ENCODE results near the gene SIRT4.

The SIRT4 gene

DNA sequence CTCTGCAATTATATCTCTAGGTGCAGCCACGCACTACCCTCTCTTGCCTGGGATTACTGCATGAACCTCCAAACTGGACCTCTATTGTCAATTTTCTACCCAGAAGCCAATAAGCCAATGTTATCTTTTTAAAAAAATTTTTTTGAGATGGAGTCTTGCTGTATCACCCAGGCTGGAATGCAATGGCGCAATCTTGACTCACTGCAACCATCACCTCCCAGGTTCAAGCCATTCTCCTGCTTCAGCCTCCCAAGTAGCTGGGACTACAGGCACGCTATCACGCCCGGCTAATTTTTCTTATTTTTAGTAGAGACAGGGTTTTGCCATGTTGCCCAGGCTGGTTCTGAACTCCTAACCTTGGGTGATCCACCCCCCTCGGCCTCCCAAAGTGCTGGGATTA lies 25.4 kb upstream of the SIRT4 start:
- no peak for DNase-seq
- Histone ChIP-seq H3K4me1 (no peaks in the 10 kb centered on the region), H3K9me3 (no peaks in the 10 kb centered on the region), H3K36me3 (no peaks in the 10 kb centered on the region), H3K27me3 (no peaks in the 10 kb centered on the region), H3K4me3 (ENCODE audit: low read depth, low read length) (no peak overlapping the region)
- TF ChIP-seq, protein P1, sequence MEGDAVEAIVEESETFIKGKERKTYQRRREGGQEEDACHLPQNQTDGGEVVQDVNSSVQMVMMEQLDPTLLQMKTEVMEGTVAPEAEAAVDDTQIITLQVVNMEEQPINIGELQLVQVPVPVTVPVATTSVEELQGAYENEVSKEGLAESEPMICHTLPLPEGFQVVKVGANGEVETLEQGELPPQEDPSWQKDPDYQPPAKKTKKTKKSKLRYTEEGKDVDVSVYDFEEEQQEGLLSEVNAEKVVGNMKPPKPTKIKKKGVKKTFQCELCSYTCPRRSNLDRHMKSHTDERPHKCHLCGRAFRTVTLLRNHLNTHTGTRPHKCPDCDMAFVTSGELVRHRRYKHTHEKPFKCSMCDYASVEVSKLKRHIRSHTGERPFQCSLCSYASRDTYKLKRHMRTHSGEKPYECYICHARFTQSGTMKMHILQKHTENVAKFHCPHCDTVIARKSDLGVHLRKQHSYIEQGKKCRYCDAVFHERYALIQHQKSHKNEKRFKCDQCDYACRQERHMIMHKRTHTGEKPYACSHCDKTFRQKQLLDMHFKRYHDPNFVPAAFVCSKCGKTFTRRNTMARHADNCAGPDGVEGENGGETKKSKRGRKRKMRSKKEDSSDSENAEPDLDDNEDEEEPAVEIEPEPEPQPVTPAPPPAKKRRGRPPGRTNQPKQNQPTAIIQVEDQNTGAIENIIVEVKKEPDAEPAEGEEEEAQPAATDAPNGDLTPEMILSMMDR (IDR thresholded peaks at IDR 0.05; ENCODE audit: low read depth, low read length) = no peak

DNA sequence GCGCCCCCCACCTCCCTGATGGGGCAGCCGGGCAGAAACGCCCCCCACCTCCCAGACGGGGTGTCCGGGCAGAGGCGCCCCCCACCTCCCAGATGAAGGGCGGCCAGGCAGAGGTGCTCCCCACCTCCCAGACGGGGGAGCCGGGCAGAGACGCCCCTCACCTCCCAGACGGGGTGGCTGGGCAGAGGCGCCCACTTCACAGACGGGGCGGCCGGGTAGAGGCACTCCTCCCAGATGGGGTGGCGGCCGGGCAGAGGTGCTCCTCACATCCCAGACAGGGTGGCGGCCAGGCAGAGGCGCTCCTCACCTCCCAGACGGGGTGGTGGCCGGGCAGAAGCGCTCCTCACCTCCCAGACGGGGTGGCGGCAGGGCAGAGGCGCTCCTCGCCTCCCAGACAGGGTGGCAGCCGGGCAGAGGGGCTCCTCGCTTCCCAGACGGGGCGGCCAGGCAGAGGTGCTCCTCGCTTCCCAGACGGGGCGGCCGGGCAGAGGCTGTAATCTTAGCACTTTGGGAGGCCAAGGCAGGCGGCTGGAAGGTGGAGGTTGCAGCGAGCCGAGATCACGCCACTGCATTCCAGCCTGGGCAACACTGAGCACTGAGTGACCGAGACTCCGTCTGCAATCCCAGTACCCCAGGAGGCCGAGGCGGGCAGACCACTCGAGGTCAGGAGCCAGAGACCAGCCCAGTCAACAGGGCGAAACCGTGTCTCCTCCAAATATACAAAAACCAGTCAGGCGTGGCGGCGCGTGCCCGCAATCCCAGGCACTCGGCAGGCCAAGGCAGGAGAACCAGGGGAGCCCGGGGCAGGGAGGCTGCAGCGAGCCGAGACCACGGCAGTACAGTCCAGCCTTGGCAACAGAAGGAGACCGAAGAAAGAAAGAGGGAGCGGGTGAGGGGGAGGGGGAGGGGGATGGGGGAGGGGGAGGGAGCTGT lies 23.7 kb upstream of the SIRT4 start:
- TF ChIP-seq, protein P1 (IDR thresholded peaks at IDR 0.05; ENCODE audit: low read depth, low read length) = no peak
- H3K4me3 ChIP-seq (ENCODE audit: low read depth, low read length) = no peak overlapping the region
- no peaks in the 10 kb centered on the region for H3K27me3 ChIP-seq
- H3K4me1 ChIP-seq = no peaks in the 10 kb centered on the region
- no peak for DNase-seq
- no peaks in the 10 kb centered on the region for H3K9me3 ChIP-seq
- H3K36me3 ChIP-seq = no peaks in the 10 kb centered on the region

DNA sequence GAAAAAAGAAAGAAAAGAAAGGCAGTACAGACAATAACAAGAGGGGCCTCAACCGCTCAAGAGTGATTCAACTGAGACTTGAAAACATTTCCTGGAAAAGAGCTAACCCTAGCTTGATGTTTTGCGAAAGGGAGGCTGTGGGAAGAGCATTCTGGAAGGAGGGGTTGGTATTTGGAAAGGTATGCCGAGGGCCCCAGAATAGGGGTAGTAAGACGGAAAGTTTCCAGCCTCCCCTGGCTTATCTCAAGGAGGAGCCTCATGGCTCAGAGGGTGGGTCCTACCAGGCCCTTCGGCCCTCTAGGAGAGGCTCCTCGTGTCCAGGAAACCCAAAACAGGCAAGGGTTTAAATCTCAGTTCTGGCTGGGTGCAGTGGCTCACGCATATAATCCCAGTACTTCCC lies 18.8 kb upstream of the SIRT4 start:
- no peaks in the 10 kb centered on the region for H3K9me3 ChIP-seq
- TF ChIP-seq, protein P1 (IDR thresholded peaks at IDR 0.05; ENCODE audit: low read depth, low read length) = no peak
- H3K36me3 ChIP-seq = no peaks in the 10 kb centered on the region
- H3K4me1 ChIP-seq = no peaks in the 10 kb centered on the region
- H3K4me3 ChIP-seq (ENCODE audit: low read depth, low read length) = no peak overlapping the region
- no peak for DNase-seq
- H3K27me3 ChIP-seq = no peaks in the 10 kb centered on the region

DNA sequence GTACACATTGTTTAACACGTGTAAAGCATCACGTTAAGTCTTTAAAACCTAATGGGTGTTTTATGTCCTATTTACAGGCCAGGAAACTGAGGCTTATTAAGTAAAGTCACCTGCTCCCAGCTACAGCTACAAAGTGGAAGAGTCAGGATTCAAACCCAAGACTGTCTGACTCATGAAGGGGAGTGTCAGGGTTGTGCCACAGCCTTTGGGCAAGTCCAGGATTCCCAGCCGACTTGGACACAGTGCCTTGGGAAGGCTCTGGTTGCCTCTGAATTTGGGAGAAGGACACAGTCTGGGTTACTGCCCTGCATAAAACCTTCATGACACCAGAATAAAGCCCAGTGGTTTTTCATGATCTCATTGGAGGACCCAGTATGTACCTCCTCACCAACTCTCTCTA lies 17.7 kb upstream of the SIRT4 start:
- Histone ChIP-seq H3K36me3 (no peaks in the 10 kb centered on the region), H3K4me3 (ENCODE audit: low read depth, low read length) (no peak overlapping the region), H3K9me3 (no peaks in the 10 kb centered on the region), H3K27me3 (no peaks in the 10 kb centered on the region), H3K4me1 (no peaks in the 10 kb centered on the region)
- no peak for DNase-seq
- TF ChIP-seq, protein P1 (IDR thresholded peaks at IDR 0.05; ENCODE audit: low read depth, low read length) = no peak

DNA sequence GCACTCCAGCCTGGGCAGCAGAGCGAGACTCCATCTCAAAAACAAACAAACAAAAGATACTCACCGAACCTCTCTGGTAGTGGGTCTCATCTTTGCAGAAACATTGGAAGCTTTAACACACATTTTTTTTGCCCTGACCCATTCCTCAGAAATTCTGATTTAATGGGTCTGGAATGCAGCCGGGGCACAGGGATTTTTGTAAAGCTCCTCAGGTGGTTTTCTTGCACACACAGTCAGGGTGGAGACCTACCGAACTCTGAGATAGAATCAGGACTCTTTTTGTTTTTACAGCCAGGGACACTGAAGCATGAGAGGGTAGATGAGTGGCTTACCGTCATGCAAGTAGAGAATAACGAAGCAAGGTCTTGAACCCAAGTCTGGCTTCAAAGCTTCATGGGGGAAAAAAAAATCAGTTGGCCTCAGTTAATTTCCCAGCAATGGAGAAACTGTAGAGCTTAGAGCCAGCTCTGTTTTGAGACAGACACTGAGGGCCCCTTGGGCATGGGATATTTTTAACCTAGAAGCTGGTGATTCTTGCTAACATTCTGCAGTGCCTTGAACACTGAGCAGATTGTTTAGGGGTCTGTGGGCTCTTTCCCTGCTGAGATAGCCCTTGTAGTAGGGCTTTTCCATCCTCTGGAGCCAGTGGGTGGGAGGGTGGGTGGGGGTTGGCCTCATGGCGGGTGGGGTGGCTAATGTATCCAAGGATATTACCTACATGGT lies 15.2 kb upstream of the SIRT4 start:
- DNase-seq = no peak
- Histone ChIP-seq H3K27me3 (no peaks in the 10 kb centered on the region), H3K4me3 (ENCODE audit: low read depth, low read length) (no peak overlapping the region), H3K9me3 (no peaks in the 10 kb centered on the region), H3K36me3 (no peaks in the 10 kb centered on the region), H3K4me1 (no peaks in the 10 kb centered on the region)
- TF ChIP-seq, protein P1 (IDR thresholded peaks at IDR 0.05; ENCODE audit: low read depth, low read length) = no peak

DNA sequence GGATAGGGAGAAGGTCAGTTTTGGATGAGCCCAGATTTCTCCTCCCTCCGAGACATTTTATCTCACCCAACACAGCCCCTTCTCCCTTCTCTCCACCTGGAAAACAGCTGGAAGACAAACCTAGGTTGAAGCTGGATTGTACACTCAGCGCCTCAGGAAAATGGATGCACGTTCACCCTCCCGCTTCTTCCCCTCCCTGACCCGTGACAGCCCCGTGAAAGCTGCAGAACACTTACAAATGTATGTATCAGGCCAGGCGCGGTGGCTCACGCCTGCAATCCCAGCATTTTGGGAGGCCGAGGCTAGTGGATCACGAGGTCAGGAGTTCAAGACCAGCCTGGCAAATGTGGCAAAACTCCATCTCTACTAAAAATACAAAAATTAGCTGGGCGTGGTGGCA lies 14.6 kb upstream of the SIRT4 start:
- Histone ChIP-seq H3K9me3 (no peaks in the 10 kb centered on the region), H3K4me1 (no peaks in the 10 kb centered on the region), H3K27me3 (no peaks in the 10 kb centered on the region), H3K4me3 (ENCODE audit: low read depth, low read length) (no peak overlapping the region), H3K36me3 (no peaks in the 10 kb centered on the region)
- no peak for DNase-seq
- TF ChIP-seq, protein P1 (IDR thresholded peaks at IDR 0.05; ENCODE audit: low read depth, low read length) = no peak

All from BE2C (cell line).